AG04449 (cell line): ENCODE measurements around the gene HSD17B8.

ENCODE experiments used
- CTCF ChIA-PET: fragments of 350-600 bp; formaldehyde crosslinking; extraction: SDS; loops from one replicate; lab custom pipeline; 2021; ENCODE audit warnings: antibody characterized with exemption; lab: Yijun Ruan, JAX
- POLR2A ChIA-PET: fragments of 400-600, 350-600 bp; formaldehyde crosslinking; extraction: SDS; loops from one replicate; lab custom pipeline; 2020; ENCODE audit warnings: antibody characterized with exemption, inconsistent platforms; lab: Yijun Ruan, JAX
- DNase-seq: peaks from one replicate; pipeline ENCODE4 v3.0.0-alpha.2; 2010; ENCODE audit warnings: low read depth, low spot score
- H3K4me3 ChIP-seq: 2 replicates; pipeline ENCODE4 v1.5.1; 2011; ENCODE audit warnings: low read depth, mild to moderate bottlenecking, control low read depth, low read length
- CTCF ChIP-seq: IDR thresholded peaks from one replicate; pipeline ENCODE4 v1.5.1; 2011; ENCODE audit warnings: mild to moderate bottlenecking, moderate library complexity, low read length, control low read depth, inconsistent platforms; ENCODE audit not compliant: insufficient read depth; ENCODE audit errors: missing control alignments

HSD17B8 gene

DNA sequence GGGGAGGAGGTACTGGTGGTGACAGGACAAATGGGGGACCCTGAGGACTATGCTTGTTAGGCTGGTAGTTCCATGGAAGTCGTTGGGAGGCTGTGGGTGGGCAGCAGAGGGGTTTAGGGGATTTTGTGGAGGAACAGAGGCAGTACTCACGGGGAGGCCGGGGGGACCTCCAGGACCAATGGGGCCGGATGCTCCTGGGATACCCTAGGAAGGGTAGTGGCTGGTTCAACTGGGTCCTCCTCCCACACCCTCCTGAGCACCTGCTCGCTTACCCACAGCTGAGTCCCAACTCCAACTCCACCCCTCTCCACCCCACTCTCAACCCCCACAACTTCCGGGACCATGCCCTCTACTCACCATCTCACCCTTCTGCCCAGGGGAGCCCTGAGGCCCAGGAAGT, 38.1 kb upstream of the HSD17B8 start:
- TF ChIP-seq CTCF, result no peak
- H3K4me3 ChIP-seq, result no peak overlapping the region
- POLR2A ChIA-PET, result no interaction called here
- DNase-seq, result no peak
- CTCF ChIA-PET, result interaction anchor here (2.0 kb wide), 1 partner anchor 31 kb away, joined by 4 read pairs; no protein-coding TSS in a partner anchor

DNA sequence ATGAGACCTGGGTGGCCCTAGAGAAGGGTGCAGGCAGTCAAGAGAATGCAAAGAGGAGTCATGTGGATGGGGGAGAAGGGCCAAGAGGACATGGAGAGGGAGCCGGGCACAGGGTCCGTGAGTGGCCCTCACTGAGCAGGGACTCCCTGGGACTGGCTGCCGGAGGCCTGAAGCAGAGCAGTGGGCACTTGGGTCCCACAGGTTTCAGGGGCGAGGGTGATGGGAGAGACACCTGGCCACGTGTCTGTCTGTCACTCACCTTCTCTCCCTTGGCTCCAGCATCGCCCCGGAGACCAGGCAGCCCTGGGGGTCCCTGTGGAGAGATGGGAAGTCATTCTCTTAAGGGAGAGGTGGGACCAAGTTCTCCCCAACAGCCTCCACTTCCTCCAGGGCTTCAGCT, 37.6 kb upstream of the HSD17B8 start:
- ChIA-PET POLR2A (no interaction called here), CTCF (interaction anchor here (2.0 kb wide), 1 partner anchor 31 kb away, joined by 4 read pairs; no protein-coding TSS in a partner anchor)
- TF ChIP-seq CTCF, result no peak
- H3K4me3 ChIP-seq, result no peak overlapping the region
- no peak for DNase-seq

- CTCF ChIA-PET, result interaction anchor here (1.0 kb wide), 1 partner anchor 81 kb away, joined by 3 read pairs; no protein-coding TSS in a partner anchor
- no peak overlapping the region for H3K4me3 ChIP-seq
- no peak for TF ChIP-seq CTCF
- POLR2A ChIA-PET, result no interaction called here
- no peak for DNase-seq
Measured at GRCh38 chr6:33167374-33168283, 36.8 kb upstream of the HSD17B8 start.

GRCh38 chr6:33168284-33168601, 36.2 kb upstream of the HSD17B8 start:
- no peak for DNase-seq
- POLR2A ChIA-PET, result no interaction called here
- CTCF ChIA-PET, result interaction anchor here (1.0 kb wide), 1 partner anchor 80 kb away, joined by 3 read pairs; no protein-coding TSS in a partner anchor
- no peak overlapping the region for H3K4me3 ChIP-seq
- no peak for TF ChIP-seq CTCF

DNA sequence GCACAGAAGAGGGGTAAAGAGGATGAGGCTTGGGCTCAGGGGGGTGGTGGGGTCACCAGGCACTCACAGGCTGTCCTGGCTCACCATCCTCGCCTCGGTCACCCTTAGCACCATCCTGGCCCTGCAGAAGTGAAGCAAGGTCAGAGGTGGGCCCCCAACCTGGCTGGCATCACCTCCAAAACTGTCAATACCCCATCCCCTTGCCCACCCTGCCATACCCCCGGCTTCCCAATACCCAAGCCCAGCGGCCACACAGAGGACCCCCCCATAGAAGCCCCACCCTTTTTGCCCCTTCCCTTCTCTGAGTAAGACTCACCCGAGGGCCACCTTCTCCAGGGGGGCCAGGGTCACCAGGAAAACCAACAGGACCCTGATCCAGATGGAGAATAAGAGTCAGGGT, 35.8 kb upstream of the HSD17B8 start:
- DNase-seq, result no peak
- ChIA-PET CTCF (interaction anchor here (1.0 kb wide), 1 partner anchor 80 kb away, joined by 3 read pairs; no protein-coding TSS in a partner anchor), POLR2A (no interaction called here)
- no peak for TF ChIP-seq CTCF
- H3K4me3 ChIP-seq, result no peak overlapping the region
